OCI-LY3 (cell line): ENCODE data around the gene BABAM2.
"Not testable (repeated sequence)": the region's sequence is repeated elsewhere in the genome, so short reads cannot be mapped to it uniquely, and the experiment has no call there.

Source experiments
- H2AFZ ChIP-seq: fragments of 200-600, 300-600 bp; shearing (Covaris generic); 2 replicates; pipeline ENCODE4 v1.6.0; 2014; ENCODE audit warnings: antibody characterized with exemption, low read depth, low read length
- H3K27ac ChIP-seq: fragments of 200-600, 300-600 bp; sonication (generic); 2 replicates; pipeline ENCODE4 v1.5.1; 2014; ENCODE audit warnings: mild to moderate bottlenecking, low read length, moderate library complexity, mixed read lengths
- H3K27me3 ChIP-seq: fragments of 200-600, 300-600 bp; sonication (generic); 2 replicates; pipeline ENCODE4 v1.6.1; 2014; ENCODE audit warnings: low read depth, low read length, mixed read lengths
- H3K36me3 ChIP-seq: fragments of 200-600, 300-600 bp; sonication (generic); replicated peaks from 2 replicates; pipeline ENCODE3; 2014; ENCODE audit warnings: low read depth, low read length, mixed read lengths
- H3K4me1 ChIP-seq: fragments of 300-600, 200-600 bp; sonication (generic); 2 replicates; pipeline ENCODE4 v1.6.1; 2014; ENCODE audit warnings: low read length, mixed read lengths
- H3K4me2 ChIP-seq: fragments of 200-600, 300-600 bp; sonication (generic); 2 replicates; pipeline ENCODE4 v1.6.1; 2014; ENCODE audit warnings: low read length, mixed read lengths
- H3K4me3 ChIP-seq: fragments of 300-600, 200-600 bp; sonication (generic); 2 replicates; pipeline ENCODE4 v1.5.1; 2014; ENCODE audit warnings: antibody characterized with exemption, mild to moderate bottlenecking, low read length, moderate library complexity
- H3K79me2 ChIP-seq: fragments of 300-600, 200-600 bp; shearing (Covaris generic); 2 replicates; pipeline ENCODE4 v1.6.1; 2014; ENCODE audit warnings: mild to moderate bottlenecking, low read length, mixed read lengths
- H3K9ac ChIP-seq: fragments of 300-600, 200-600 bp; shearing (Covaris generic); 2 replicates; pipeline ENCODE4 v1.6.0; 2014; ENCODE audit warnings: mild to moderate bottlenecking, low read length, moderate library complexity
- H3K9me3 ChIP-seq: fragments of 200-600, 300-600 bp; shearing (Covaris generic); 2 replicates; pipeline ENCODE4 v1.6.1; 2014; ENCODE audit warnings: low read length, mixed read lengths; ENCODE audit not compliant: insufficient read depth
- H4K20me1 ChIP-seq: fragments of 200-600, 300-600 bp; sonication (generic); 2 replicates; pipeline ENCODE4 v1.6.1; 2016; ENCODE audit warnings: low read length, mixed read lengths; ENCODE audit not compliant: insufficient read depth
- EZH2phosphoT487 ChIP-seq: fragments of 200-600 bp; shearing (Covaris generic); IDR thresholded peaks from 2 replicates; pipeline ENCODE4 v1.6.1; 2018; ENCODE audit warnings: antibody characterized with exemption, mixed run types, low read depth
- TF ChIP-seq, protein P1 (sequence below): fragments of 200-600, 300-600 bp; sonication (generic); IDR thresholded peaks from 2 replicates; pipeline ENCODE4 v1.5.1; 2014; ENCODE audit warnings: antibody characterized with exemption, low read length, low read depth

Gene BABAM2

DNA sequence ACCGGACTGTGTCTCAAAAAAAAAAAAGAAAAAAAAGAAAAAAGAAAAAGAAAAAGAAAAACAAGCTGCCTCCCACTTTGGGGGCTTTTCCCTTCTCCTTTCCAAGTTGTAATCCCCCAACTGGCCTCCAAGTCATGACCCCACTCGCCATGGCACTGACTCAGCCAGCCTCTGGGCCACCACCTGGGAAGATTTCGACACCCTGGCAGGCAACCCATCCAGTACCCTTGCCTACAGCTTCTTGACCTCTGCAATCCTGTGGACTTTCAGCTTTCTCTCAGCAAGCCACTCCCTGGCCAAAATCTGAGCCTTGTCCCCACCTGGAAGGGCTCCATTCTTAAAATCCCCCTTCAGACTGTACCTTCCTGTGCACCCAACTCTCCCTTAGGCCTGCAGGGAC lies 479.8 kb downstream of the BABAM2 start:
- H3K4me3 ChIP-seq = no peak overlapping the region
- no peak for TF ChIP-seq EZH2phosphoT487
- TF ChIP-seq, protein P1, sequence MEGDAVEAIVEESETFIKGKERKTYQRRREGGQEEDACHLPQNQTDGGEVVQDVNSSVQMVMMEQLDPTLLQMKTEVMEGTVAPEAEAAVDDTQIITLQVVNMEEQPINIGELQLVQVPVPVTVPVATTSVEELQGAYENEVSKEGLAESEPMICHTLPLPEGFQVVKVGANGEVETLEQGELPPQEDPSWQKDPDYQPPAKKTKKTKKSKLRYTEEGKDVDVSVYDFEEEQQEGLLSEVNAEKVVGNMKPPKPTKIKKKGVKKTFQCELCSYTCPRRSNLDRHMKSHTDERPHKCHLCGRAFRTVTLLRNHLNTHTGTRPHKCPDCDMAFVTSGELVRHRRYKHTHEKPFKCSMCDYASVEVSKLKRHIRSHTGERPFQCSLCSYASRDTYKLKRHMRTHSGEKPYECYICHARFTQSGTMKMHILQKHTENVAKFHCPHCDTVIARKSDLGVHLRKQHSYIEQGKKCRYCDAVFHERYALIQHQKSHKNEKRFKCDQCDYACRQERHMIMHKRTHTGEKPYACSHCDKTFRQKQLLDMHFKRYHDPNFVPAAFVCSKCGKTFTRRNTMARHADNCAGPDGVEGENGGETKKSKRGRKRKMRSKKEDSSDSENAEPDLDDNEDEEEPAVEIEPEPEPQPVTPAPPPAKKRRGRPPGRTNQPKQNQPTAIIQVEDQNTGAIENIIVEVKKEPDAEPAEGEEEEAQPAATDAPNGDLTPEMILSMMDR = no peak

DNA sequence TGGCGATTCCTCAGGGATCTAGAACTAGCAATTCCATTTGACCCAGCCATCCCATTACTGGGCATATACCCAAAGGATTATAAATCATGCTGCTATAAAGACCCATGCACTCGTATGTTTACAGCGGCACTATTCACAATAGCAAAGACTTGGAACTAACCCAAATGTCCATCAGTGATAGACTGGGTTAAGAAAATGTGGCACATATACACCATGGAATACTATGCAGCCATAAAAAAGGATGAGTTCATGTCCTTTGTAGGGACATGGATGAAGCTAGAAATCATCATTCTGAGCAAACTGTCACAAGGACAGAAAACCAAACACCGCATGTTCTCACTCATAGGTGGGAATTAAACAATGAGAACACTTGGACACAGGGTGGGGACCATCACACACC lies 481.2 kb downstream of the BABAM2 start:
- not testable (repeated sequence) for H4K20me1 ChIP-seq, H2AFZ ChIP-seq, H3K9me3 ChIP-seq, H3K9ac ChIP-seq, H3K36me3 ChIP-seq, H3K4me3 ChIP-seq, H3K79me2 ChIP-seq, H3K27ac ChIP-seq, H3K4me2 ChIP-seq
- Histone ChIP-seq H3K27me3 (peaks cover 27% of the 10 kb centered on the region), H3K4me1 (peaks cover 13% of the 10 kb centered on the region)

More for the DNA sequence above, 479.8 kb downstream of the BABAM2 start:
- no peak overlapping the region for H3K27ac ChIP-seq
- no peak overlapping the region for H3K9ac ChIP-seq
- no peak overlapping the region for H3K4me2 ChIP-seq
- H4K20me1 ChIP-seq = no peaks in the 10 kb centered on the region
- H2AFZ ChIP-seq = no peak overlapping the region
- H3K36me3 ChIP-seq = no peaks in the 10 kb centered on the region
- peaks cover 27% of the 10 kb centered on the region for H3K27me3 ChIP-seq
- H3K79me2 ChIP-seq = no peaks in the 10 kb centered on the region
- H3K4me1 ChIP-seq = peaks cover 16% of the 10 kb centered on the region
- H3K9me3 ChIP-seq = no peaks in the 10 kb centered on the region

DNA sequence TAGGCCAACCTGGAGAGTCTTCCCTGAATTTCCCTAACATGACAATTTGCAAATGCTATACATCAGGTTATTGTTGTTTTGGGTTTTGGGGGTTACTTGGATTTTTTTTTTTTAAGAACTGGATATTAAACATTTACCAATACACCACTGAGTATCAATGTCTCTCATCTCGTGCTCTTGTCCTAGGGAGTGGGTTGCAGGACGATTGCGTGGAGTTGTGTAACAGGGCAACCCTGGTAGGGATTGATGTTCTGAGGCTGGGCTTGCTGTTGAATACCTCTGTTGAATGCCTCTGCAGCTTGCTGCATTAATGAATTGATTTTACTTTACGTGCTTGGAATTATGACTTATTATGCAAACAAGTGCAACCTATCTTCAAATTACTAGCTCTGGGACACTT lies 483.3 kb downstream of the BABAM2 start:
- no peaks in the 10 kb centered on the region for H4K20me1 ChIP-seq
- H2AFZ ChIP-seq = no peak overlapping the region
- H3K27ac ChIP-seq = no peak overlapping the region
- no peaks in the 10 kb centered on the region for H3K79me2 ChIP-seq
- H3K36me3 ChIP-seq = no peaks in the 10 kb centered on the region
- no peak overlapping the region for H3K4me3 ChIP-seq
- H3K4me2 ChIP-seq = no peak overlapping the region
- peaks cover 31% of the 10 kb centered on the region for H3K27me3 ChIP-seq
- H3K9ac ChIP-seq = no peak overlapping the region
- no peaks in the 10 kb centered on the region for H3K9me3 ChIP-seq
- H3K4me1 ChIP-seq = peaks cover 9% of the 10 kb centered on the region
- TF ChIP-seq, protein P1 = no peak
- TF ChIP-seq EZH2phosphoT487 = no peak

DNA sequence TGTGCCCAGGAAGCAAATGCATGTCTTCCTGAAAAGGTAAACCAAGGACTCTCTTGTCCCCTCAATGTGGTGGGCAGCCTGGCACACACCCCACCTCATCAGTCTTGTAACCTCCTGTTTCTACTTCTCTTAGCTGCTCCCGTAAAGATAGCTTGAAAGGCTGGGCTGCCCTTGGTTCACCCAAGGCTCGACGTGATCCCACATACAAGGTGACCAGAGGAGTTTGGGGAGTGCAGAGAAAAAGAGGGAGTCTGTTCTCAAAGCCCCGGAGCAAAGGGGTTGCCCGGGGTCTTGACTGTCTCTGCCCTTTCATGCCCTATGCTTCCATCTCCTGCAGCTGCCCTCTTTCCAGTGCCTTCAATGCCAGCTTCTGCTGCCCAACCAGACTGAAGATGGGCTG lies 483.8 kb downstream of the BABAM2 start:
- Histone ChIP-seq H3K4me1 (peaks cover 5% of the 10 kb centered on the region), H3K27me3 (peaks cover 28% of the 10 kb centered on the region), H3K9me3 (no peaks in the 10 kb centered on the region), H3K27ac (no peak overlapping the region), H3K4me2 (no peak overlapping the region), H3K9ac (no peak overlapping the region), H4K20me1 (no peaks in the 10 kb centered on the region), H3K36me3 (no peaks in the 10 kb centered on the region), H2AFZ (no peak overlapping the region), H3K4me3 (no peak overlapping the region), H3K79me2 (no peaks in the 10 kb centered on the region)
- no peak for TF ChIP-seq EZH2phosphoT487
- TF ChIP-seq, protein P1 = no peak

DNA sequence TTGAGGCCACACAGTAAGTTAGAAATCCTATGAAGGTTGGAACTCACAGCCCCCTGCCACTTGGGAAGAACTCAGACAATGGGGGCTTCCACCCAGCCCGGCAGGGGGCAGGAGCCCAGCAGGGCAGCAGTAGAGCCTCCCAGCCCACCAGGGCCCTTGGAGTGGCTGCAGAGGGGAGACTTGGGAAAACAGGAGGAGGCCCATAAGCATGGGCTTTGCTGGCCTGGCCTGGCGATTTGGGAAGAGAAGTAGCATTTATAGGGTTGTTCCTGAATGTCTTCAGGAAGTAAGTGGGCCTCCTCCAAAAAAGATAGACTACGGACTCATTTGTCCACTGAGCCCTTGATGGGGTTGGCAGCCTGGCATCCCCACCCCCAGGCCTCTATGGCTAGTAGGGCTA lies 484.7 kb downstream of the BABAM2 start:
- Histone ChIP-seq H3K4me1 (no peaks in the 10 kb centered on the region), H2AFZ (no peak overlapping the region), H3K27ac (no peak overlapping the region), H3K79me2 (no peaks in the 10 kb centered on the region), H3K4me3 (no peak overlapping the region), H3K9ac (no peak overlapping the region), H3K4me2 (no peak overlapping the region), H3K9me3 (no peaks in the 10 kb centered on the region), H3K27me3 (peaks cover 25% of the 10 kb centered on the region), H3K36me3 (no peaks in the 10 kb centered on the region), H4K20me1 (no peaks in the 10 kb centered on the region)
- TF ChIP-seq EZH2phosphoT487 = no peak
- TF ChIP-seq, protein P1 = no peak
